ENCODE data around the gene DMD.

DMD gene

DNA sequence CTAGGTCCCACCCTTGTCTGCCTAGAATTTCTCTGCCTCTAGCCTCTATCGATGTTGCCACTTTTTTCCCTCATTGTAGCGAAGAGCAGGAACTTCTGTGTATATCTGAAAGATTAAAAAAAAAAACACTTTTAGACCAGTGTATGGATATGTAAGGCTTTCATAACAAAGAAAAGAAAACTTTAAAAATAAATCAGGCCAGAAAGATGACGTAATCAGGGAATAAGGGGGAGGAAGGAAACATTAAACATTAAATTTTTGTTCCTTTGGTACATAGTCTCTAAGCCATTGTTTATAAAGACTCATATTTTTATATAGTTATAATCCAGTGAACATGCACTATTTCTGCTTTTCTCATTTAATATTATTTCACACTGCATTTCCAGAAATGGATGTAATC is 2113.3 kb downstream of the DMD start:
- H3K36me3 ChIP-seq (ENCODE audit: insufficient read depth, low read length), result no peaks in the 10 kb centered on the region
- no peaks in the 10 kb centered on the region for H3K9me3 ChIP-seq (ENCODE audit: insufficient read depth, low read depth, low read length)
- H3K4me3 ChIP-seq (ENCODE audit: low read length, poor library complexity, severe bottlenecking), result no peak overlapping the region
- H3K4me1 ChIP-seq (ENCODE audit: insufficient read depth, low read length, poor library complexity, severe bottlenecking), result peaks cover 28% of the 10 kb centered on the region
- no peaks in the 10 kb centered on the region for H3K9me2 ChIP-seq (replicated peaks; ENCODE audit: low read depth, low read length)
- H3K79me2 ChIP-seq (ENCODE audit: insufficient read depth, low read length), result no peaks in the 10 kb centered on the region
- H3F3A ChIP-seq (ENCODE audit: low read depth), result no peaks in the 10 kb centered on the region
- no peaks in the 10 kb centered on the region for H3K27me3 ChIP-seq (ENCODE audit: insufficient read depth, low read length, poor library complexity, severe bottlenecking)
- no peak overlapping the region for H3K4me2 ChIP-seq (ENCODE audit: low read depth, low read length, poor library complexity, severe bottlenecking)
- no peaks in the 10 kb centered on the region for H4K20me1 ChIP-seq (ENCODE audit: insufficient read depth, low read length, poor library complexity, severe bottlenecking)
- no peak overlapping the region for H3K9ac ChIP-seq (ENCODE audit: low read depth, low read length, poor library complexity, severe bottlenecking)
- TF ChIP-seq EZH2phosphoT487 (IDR thresholded peaks at IDR 0.05; ENCODE audit: borderline replicate concordance), result no peak
- TF ChIP-seq, protein P1, sequence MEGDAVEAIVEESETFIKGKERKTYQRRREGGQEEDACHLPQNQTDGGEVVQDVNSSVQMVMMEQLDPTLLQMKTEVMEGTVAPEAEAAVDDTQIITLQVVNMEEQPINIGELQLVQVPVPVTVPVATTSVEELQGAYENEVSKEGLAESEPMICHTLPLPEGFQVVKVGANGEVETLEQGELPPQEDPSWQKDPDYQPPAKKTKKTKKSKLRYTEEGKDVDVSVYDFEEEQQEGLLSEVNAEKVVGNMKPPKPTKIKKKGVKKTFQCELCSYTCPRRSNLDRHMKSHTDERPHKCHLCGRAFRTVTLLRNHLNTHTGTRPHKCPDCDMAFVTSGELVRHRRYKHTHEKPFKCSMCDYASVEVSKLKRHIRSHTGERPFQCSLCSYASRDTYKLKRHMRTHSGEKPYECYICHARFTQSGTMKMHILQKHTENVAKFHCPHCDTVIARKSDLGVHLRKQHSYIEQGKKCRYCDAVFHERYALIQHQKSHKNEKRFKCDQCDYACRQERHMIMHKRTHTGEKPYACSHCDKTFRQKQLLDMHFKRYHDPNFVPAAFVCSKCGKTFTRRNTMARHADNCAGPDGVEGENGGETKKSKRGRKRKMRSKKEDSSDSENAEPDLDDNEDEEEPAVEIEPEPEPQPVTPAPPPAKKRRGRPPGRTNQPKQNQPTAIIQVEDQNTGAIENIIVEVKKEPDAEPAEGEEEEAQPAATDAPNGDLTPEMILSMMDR (conservative IDR thresholded peaks at IDR 0.05; ENCODE audit: low read length), result no peak
- no peak overlapping the region for H2AFZ ChIP-seq (ENCODE audit: low read length)

DNA sequence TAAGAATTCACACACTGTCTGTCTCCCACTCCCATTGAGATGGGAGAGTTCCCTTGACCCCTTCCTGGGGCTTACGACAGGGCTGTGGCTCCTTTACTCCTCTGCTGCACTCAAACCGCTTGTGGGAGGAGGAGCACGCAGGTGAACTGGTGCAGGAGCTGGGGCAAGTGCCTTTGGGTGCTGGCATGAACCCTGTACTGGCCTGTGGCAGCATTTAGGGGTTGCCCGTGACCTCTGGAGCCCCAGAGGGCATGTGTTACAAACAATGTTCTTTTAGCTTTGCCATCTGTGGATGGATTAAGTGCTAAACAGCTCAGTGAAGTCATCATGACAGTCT is 2117.7 kb downstream of the DMD start:
- TF ChIP-seq, protein P1 (conservative IDR thresholded peaks at IDR 0.05; ENCODE audit: low read length), result no peak
- no peak for TF ChIP-seq EZH2phosphoT487 (IDR thresholded peaks at IDR 0.05; ENCODE audit: borderline replicate concordance)

DNA sequence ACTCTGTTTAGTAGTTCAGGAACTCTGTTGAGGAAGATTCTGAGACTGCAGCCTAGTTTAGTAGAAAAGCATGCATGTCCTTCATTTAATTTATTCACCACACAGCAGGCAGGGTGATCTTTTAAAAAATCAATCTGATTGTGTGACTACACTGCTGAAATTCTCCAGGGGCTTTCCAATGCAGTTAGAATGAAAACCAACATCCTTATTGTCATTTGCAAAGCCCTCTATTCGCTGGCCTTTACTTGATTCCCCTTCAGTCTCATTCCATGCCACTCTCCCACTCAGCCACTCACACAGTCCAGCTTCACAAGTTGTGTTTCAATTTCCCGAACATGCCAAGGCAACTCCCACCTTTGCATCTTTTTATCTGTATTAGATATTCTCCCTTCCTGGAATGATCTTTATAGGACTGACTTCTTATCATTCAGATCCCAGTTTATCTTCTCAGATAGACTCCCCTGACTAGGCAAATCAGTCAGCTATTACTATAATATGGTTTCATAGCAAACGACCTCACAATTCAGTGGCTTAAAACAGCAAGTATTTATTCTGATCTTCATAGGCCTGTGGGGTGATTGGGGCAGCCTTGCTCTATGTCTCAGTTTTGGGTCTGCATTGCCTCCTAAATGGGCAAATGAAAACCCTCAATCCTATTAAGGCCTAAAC is 2118.2 kb downstream of the DMD start:
- H3K4me1 ChIP-seq (ENCODE audit: insufficient read depth, low read length, poor library complexity, severe bottlenecking), result peaks cover 4% of the 10 kb centered on the region
- H4K20me1 ChIP-seq (ENCODE audit: insufficient read depth, low read length, poor library complexity, severe bottlenecking), result no peaks in the 10 kb centered on the region
- H3K27me3 ChIP-seq (ENCODE audit: insufficient read depth, low read length, poor library complexity, severe bottlenecking), result no peaks in the 10 kb centered on the region
- no peaks in the 10 kb centered on the region for H3K9me3 ChIP-seq (ENCODE audit: insufficient read depth, low read depth, low read length)
- no peak overlapping the region for H2AFZ ChIP-seq (ENCODE audit: low read length)
- H3F3A ChIP-seq (ENCODE audit: low read depth), result no peaks in the 10 kb centered on the region
- no peak overlapping the region for H3K4me2 ChIP-seq (ENCODE audit: low read depth, low read length, poor library complexity, severe bottlenecking)
- H3K36me3 ChIP-seq (ENCODE audit: insufficient read depth, low read length), result no peaks in the 10 kb centered on the region
- H3K9ac ChIP-seq (ENCODE audit: low read depth, low read length, poor library complexity, severe bottlenecking), result no peak overlapping the region
- H3K79me2 ChIP-seq (ENCODE audit: insufficient read depth, low read length), result no peaks in the 10 kb centered on the region
- no peak for TF ChIP-seq EZH2phosphoT487 (IDR thresholded peaks at IDR 0.05; ENCODE audit: borderline replicate concordance)
- TF ChIP-seq, protein P1 (conservative IDR thresholded peaks at IDR 0.05; ENCODE audit: low read length), result no peak
- H3K9me2 ChIP-seq (replicated peaks; ENCODE audit: low read depth, low read length), result no peaks in the 10 kb centered on the region
- no peak overlapping the region for H3K4me3 ChIP-seq (ENCODE audit: low read length, poor library complexity, severe bottlenecking)

More for the DNA sequence above, 2117.7 kb downstream of the DMD start:
- H3K27me3 ChIP-seq (ENCODE audit: insufficient read depth, low read length, poor library complexity, severe bottlenecking), result no peaks in the 10 kb centered on the region
- no peak overlapping the region for H3K9ac ChIP-seq (ENCODE audit: low read depth, low read length, poor library complexity, severe bottlenecking)
- H3F3A ChIP-seq (ENCODE audit: low read depth), result no peaks in the 10 kb centered on the region
- H3K36me3 ChIP-seq (ENCODE audit: insufficient read depth, low read length), result no peaks in the 10 kb centered on the region
- H3K4me2 ChIP-seq (ENCODE audit: low read depth, low read length, poor library complexity, severe bottlenecking), result no peak overlapping the region
- H3K9me3 ChIP-seq (ENCODE audit: insufficient read depth, low read depth, low read length), result no peaks in the 10 kb centered on the region
- no peak overlapping the region for H3K4me3 ChIP-seq (ENCODE audit: low read length, poor library complexity, severe bottlenecking)
- no peaks in the 10 kb centered on the region for H3K79me2 ChIP-seq (ENCODE audit: insufficient read depth, low read length)
- H2AFZ ChIP-seq (ENCODE audit: low read length), result no peak overlapping the region
- H3K4me1 ChIP-seq (ENCODE audit: insufficient read depth, low read length, poor library complexity, severe bottlenecking), result peaks cover 5% of the 10 kb centered on the region
- H3K9me2 ChIP-seq (replicated peaks; ENCODE audit: low read depth, low read length), result no peaks in the 10 kb centered on the region
- no peaks in the 10 kb centered on the region for H4K20me1 ChIP-seq (ENCODE audit: insufficient read depth, low read length, poor library complexity, severe bottlenecking)
